Measurements from ENCODE around the gene TBC1D1.
A peak's percentile ranks its signal among the peaks of the same experiment; 100 is the strongest.

Gene TBC1D1

GRCh38 chr4:38152721-38153386 is 262.0 kb downstream of the TBC1D1 start:
- no peak for DNase-seq (ENCODE audit: low spot score)

DNA sequence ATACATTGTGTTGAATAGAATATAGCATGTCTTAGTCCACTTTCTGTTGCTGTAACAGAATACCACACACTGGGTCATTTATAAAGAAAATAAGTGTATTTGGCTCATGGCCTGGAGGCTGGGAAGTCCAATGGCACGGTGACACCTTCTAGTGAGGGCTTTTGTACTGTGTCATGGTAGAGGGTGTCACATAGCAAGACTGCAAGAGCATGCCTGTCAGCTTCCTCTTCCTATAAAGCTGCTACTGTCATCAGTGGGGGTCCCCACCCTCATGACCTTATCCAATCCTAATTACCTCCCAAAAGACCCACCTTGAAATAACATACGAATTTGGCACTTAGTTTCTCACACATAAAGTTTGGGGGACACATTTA is 262.5 kb downstream of the TBC1D1 start:
- DNase-seq (ENCODE audit: low spot score), result no peak

DNA sequence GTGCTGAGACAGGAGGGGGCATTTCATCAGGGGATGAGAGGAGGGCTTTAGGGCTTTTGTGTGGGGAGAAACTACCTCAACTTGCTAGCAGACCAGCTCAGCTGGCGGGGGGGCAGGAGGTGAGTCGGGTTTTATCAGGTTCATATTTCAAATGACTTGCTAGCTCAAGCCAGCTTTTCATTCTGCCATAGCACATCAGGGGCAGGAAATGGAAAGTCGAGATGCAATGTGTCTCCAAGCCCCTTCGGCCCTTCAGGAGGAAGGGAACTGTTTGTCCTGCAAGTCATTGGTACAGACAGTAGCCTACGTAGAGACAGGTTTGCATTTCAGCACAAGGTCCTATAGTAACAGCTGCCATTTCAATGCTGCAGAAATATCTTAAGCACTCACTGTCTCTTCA is 263.4 kb downstream of the TBC1D1 start:
- no peak for DNase-seq (ENCODE audit: low spot score)

DNA sequence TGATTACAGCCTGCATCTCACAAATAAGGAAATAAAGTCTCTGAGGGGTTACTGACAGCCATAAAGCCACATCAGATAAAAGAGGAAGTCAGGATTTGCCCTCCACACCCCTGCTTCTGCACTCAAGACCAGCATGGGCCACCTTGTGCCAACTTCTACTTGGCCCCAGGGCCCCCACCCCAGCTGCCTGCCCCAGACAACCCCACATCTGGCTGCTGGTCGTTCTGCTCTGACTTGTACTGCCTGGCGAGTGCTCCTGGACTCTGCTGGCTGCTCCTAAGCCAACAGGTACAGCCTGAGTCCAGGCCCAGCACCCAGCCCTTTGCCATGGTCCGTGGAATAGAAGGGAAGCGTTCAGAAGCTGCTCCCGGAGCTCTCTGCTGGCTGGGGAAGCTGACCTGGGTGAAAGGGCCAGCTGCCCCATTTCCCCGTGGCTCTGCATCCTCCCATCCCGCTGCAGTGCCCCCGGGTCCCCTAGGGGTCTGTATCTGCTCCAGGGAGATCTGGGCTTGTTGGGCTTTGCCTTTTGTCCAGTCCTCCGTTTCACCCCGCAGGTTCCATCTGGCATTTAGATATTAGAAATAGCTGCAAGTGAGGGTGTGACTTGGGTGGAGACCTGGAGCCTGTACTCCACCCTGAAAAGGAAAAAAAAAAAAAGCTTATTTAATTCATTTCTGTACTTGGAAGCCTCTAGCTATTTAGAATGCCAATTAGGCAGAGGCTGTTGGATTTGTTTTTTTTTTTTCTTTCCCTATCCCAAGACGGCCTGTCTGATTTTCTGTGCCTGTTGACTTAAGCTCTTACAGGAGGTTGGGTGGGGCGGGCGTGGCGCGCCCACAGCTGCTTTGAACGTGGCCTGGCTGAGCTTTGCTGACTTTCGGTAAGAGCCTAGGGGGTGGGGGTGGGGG is 264.1 kb downstream of the TBC1D1 start:
- DNase-seq (ENCODE audit: low spot score), result no peak

GRCh38 chr4:38155589-38156294 is 264.9 kb downstream of the TBC1D1 start:
- no peak for DNase-seq (ENCODE audit: low spot score)

DNA sequence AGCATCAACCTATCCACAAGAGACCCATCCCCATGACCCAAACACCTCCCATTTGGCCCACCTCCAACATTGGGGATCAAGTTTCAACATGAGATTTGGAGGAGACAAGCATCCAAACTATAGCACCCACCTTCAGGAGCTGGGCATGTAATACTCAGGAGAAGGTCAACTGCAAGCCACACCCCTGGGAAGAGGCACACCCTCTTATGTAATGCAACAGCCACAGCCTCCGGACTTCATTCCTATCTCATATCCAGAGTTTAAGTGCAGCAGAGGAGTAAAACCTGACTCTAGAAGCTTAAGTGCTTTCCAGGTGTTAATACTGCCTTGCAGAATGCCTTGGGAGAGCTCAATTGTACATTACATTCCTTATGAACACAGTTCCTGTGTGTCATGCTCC is 266.7 kb downstream of the TBC1D1 start:
- no peak for DNase-seq (ENCODE audit: low spot score)

DNA sequence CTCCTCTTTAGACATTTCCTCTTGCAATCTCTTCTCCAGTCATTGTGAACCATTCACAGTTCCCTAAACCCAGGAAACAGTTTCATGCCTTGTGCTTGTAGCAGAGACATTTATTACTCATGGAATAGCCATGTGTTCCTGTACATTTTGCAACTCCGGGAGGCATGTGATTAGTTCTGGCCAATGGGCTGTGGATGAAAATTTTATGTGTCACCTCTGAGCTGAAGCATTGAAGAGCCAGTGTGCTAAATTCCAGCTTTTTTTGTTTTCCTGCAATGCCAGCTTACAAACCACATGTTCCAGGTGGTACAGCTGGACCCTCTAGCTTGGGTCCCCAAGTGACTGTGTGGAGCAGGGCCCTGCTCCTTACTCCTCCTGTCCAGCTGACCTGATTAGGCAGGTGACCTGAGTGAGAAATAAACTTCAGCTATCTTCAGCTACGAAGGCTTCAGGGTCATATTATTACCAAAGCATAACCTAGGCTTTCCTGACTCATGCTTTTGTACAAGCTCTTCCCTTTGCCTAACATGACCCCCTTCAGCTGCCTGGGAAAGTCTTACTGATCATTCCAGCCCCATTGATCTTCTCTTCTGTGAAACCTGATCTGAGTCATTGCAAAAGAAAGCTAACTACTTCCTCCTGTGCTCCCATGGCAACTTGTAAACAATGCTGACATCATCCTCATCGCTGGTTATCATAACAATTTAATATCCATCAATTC is 269.8 kb downstream of the TBC1D1 start:
- DNase-seq (ENCODE audit: low spot score), result no peak

DNA sequence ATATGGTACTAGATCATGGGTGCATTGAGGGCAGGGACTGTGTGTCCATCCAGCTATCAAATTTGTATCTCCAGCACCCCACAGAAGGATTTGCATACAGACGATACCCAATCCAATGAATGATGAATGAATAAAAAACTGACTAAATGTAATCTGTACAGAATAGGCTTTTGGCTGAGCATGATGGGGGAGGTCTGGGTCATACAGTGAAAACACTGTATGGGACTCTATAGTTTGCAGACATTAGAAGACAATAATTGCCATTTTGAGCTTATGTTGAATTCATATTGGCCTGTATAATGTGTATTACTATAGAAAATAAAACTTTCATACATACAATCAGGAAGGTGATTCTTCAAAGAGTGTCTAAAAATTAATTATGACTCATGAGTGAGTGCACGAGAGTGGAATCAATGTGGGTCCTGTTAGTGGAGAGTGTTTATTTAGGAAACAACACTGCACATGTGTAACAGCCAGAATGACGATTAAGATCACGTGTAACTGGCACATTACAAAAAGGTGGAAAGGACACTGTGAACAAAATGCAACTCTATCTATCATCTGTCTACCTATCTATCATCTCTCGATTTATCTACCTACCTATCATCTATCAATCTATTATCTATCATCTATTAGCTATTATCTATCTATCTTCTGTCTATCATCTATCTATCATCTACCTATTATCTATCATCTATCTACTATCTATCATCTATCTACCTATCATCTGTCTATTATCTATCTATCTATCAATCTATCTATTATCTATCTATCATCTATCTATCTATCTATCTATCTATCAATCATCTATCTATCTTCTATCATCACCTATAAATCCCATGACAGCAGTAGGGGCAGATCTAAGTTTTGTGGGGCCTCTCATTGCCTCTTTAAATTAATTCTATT is 270.6 kb downstream of the TBC1D1 start:
- DNase-seq (ENCODE audit: low spot score), result no peak

- no peak for DNase-seq (ENCODE audit: low spot score)
Measured at GRCh38 chr4:38162240-38162784, 271.4 kb downstream of the TBC1D1 start.

GRCh38 chr4:38163216-38164006 is 272.5 kb downstream of the TBC1D1 start:
- no peak for DNase-seq (ENCODE audit: low spot score)

- no peak for DNase-seq (ENCODE audit: low spot score)
Measured at GRCh38 chr4:38164346-38164745, 273.5 kb downstream of the TBC1D1 start.

GRCh38 chr4:38166082-38166481 is 275.2 kb downstream of the TBC1D1 start:
- DNase-seq (ENCODE audit: low spot score), result no peak

DNA sequence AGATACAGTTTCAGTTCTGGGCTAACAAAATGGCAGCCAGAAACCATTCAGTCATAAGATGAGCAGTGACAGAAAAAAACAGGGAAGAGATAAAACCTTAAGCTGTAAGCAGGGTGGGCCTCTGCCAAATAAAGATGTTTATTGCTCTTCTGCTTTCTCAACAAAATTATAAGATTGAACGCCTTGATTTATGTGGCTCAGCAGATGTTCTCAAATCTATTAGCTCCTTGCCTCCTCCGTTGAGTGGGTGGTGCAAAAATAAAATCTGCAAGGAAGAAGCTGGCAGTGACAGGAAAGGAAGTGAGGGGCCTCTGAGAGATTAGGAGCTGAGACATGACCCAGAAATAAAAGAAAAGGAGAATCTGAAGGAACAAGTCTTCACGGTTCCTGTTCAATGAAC is 275.9 kb downstream of the TBC1D1 start:
- DNase-seq (ENCODE audit: low spot score), result no peak

- no peak for DNase-seq (ENCODE audit: low spot score)
Measured at GRCh38 chr4:38167973-38168372, 277.1 kb downstream of the TBC1D1 start.

DNA sequence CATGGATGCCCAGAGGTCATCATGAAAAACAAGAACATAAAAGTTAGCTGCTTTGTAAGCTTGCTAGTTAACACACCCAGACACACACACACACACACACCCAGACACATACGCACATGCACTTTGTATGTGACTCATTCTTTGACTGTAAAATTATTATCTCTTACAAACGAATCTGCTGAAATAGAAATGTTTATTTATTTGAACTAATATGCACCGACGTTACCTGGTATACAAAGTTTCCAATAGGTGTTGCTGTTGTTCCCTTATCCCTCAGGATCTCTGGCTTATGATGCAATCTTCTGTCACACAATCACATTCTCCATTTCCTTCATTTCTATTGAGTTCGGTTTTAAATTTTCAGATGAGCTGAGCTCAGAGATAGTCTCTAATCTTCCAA is 278.6 kb downstream of the TBC1D1 start:
- DNase-seq (ENCODE audit: low spot score), result no peak

DNA sequence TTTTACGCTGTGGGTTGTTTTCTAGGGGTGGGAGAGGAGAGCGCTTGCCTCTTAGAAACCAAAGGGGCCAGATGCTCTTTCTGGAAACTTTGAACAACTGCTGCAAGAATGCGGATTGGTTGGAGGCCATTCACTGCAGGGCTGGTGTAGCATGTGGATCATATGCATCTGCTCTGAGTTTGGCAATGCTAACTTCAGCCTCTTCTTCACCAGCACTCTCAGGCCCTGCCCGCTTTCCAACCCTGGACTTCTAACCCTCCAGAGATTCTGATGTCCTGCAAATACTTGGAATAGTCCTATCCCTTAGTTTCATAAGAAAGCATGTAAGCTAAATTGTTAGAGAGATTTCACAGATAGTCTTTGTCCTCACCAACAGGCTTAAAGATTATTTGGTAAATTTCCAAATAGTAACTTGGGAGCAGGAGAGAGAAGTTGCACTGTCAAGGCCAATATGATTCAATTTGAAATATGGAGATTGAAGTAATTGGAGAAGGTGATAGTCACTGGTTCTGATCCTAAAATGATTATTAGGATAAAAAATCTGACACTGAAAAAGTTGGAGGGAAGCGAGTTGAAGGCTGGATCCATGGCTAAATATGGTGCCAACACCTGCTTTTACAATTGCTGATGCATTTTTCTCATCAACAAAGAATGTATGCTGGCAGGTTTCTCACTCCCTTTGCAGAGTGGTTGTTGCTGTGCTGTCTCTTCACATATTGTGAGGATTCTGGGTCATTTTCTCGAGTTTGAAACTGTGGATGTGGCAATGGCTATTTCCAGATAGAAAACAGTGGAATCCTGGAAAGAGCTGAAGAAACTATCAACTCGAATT is 279.7 kb downstream of the TBC1D1 start:
- peak; percentile 75 for DNase-seq (ENCODE audit: low spot score)

DNA sequence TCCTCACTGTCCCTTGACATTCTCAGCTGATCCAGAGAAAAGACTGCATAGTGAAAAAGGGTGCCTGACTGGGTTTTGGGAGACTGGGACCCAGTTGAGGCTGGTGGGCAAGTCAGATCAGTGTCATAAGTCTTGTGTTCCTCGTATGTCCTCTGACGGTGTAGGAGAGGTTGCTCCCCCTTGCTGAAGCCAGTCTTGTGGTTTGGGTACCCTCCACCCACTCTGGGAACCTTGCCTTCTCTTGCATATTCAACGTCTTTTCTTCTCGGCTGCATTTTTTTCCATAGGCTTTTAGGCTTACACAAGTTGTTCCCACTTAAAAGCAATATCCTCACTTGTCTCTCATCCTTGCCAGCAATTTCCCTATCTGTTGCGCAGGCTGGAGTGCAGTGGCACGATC is 281.2 kb downstream of the TBC1D1 start:
- DNase-seq (ENCODE audit: low spot score), result no peak

- DNase-seq (ENCODE audit: low spot score), result no peak
Measured at GRCh38 chr4:38173935-38174518, 283.1 kb downstream of the TBC1D1 start.

GRCh38 chr4:38174801-38175200 is 283.9 kb downstream of the TBC1D1 start:
- DNase-seq (ENCODE audit: low spot score), result no peak
